ENCODE data around the gene LZTS2. TPM values are rescaled to one million over a fixed set of nuclear protein-coding genes. Genes with fewer than 3 reads are reported as not detected.

LZTS2 gene
- total RNA-seq, 3 donors from 2014 or later, result 9.3 to 10.2 (median 9.8) TPM

- Mint-ChIP-seq H3K36me3 (ENCODE audit: insufficient read depth) (no peaks in the 10 kb centered on the region), H3K27me3 (ENCODE audit: low read depth) (peaks cover 47% of the 10 kb centered on the region), H3K9me3 (no peaks in the 10 kb centered on the region), H3K4me3 (no peak overlapping the region), H3K4me1 (ENCODE audit: low read depth) (peaks cover 7% of the 10 kb centered on the region)
- ATAC-seq (peak; percentile 90 to 95), DNase-seq (peak; percentile 73)
Observed at GRCh38 chr10:101050208-101051069, 50.8 kb downstream of the LZTS2 start.

GRCh38 chr10:101052285-101052684 is 52.7 kb downstream of the LZTS2 start:
- ATAC-seq (no peak), DNase-seq (no peak)
- no peak overlapping the region for H3K4me3 Mint-ChIP-seq
- H3K9me3 Mint-ChIP-seq, result no peaks in the 10 kb centered on the region
- H3K4me1 Mint-ChIP-seq (ENCODE audit: low read depth), result peaks cover 7% of the 10 kb centered on the region
- H3K27me3 Mint-ChIP-seq (ENCODE audit: low read depth), result peaks cover 37% of the 10 kb centered on the region
- no peaks in the 10 kb centered on the region for H3K36me3 Mint-ChIP-seq (ENCODE audit: insufficient read depth)

DNA sequence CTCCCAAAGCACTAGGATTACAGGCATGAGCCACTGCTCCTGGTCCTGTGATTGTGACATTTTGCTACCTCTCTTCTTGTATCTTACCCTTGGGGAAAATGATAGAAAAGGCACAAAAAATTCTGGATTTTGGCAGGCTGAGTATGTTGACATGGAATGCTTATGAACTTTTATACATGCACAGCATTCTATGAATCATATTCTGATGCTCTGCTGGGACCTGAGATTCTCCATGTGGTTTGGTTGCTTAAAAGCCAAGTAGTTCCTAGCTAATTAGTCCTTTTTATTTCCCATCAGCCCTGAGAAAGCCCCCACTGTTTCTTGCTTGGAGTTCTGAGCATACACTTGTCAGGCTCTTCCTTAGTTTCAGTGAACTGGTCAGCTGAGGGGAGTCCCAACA is 53.9 kb downstream of the LZTS2 start:
- Mint-ChIP-seq H3K9me3 (no peaks in the 10 kb centered on the region), H3K36me3 (ENCODE audit: insufficient read depth) (no peaks in the 10 kb centered on the region), H3K4me3 (no peak overlapping the region), H3K27me3 (ENCODE audit: low read depth) (peaks cover 26% of the 10 kb centered on the region), H3K4me1 (ENCODE audit: low read depth) (peaks cover 4% of the 10 kb centered on the region)
- DNase-seq (no peak), ATAC-seq (no peak)

DNA sequence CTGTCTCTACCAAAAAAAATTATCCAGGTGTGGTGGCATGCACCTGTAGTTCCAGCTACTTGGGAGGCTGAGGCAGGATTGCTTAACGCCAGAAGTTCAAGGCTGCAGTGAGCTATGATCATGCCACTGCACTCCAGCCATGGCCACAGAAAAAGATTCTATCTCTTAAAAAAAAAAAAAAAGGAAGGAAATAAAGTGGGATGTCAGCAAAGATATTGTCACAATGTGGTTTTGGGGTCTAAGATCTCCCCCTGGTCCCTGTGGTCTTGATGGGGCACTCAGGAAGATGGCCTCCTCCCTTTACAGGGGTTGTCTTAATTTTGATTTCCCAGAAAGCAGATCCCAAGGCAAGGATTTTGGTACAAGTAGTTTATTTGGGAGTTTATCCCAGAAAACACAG is 54.7 kb downstream of the LZTS2 start:
- Mint-ChIP-seq H3K27me3 (ENCODE audit: low read depth) (peaks cover 17% of the 10 kb centered on the region), H3K4me1 (ENCODE audit: low read depth) (no peaks in the 10 kb centered on the region), H3K4me3 (no peak overlapping the region), H3K36me3 (ENCODE audit: insufficient read depth) (no peaks in the 10 kb centered on the region), H3K9me3 (no peaks in the 10 kb centered on the region)
- no peak for DNase-seq
- no peak for ATAC-seq

DNA sequence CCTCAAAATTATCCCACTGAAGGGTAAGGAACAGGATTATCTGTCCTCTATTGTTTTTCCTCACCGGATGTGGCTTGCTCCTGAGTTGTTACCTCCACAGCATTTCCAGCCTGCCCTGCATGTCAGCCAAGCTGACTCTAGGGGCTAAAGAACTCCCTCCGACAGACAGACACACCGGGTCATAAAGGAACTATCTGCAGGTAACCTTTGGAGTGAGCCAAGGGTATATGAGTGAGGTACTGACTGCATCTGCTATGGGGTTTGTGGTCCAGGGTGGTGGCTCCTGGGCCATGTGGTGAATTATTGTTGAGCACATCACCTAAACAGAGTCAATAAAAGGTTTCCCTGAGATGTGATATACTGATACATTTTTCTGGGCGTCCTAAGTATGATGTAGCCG is 55.3 kb downstream of the LZTS2 start:
- H3K27me3 Mint-ChIP-seq (ENCODE audit: low read depth), result peaks cover 12% of the 10 kb centered on the region
- peaks cover 2% of the 10 kb centered on the region for H3K4me1 Mint-ChIP-seq (ENCODE audit: low read depth)
- H3K36me3 Mint-ChIP-seq (ENCODE audit: insufficient read depth), result no peaks in the 10 kb centered on the region
- no peak overlapping the region for H3K4me3 Mint-ChIP-seq
- no peaks in the 10 kb centered on the region for H3K9me3 Mint-ChIP-seq
- ATAC-seq, result no peak
- no peak for DNase-seq

- H3K9me3 Mint-ChIP-seq, result no peaks in the 10 kb centered on the region
- peaks cover 5% of the 10 kb centered on the region for H3K4me1 Mint-ChIP-seq (ENCODE audit: low read depth)
- no peaks in the 10 kb centered on the region for H3K36me3 Mint-ChIP-seq (ENCODE audit: insufficient read depth)
- peaks cover 10% of the 10 kb centered on the region for H3K27me3 Mint-ChIP-seq (ENCODE audit: low read depth)
- DNase-seq, result no peak
- no peak for ATAC-seq
- H3K4me3 Mint-ChIP-seq, result no peak overlapping the region
Observed at GRCh38 chr10:101055411-101055810, 55.8 kb downstream of the LZTS2 start.

DNA sequence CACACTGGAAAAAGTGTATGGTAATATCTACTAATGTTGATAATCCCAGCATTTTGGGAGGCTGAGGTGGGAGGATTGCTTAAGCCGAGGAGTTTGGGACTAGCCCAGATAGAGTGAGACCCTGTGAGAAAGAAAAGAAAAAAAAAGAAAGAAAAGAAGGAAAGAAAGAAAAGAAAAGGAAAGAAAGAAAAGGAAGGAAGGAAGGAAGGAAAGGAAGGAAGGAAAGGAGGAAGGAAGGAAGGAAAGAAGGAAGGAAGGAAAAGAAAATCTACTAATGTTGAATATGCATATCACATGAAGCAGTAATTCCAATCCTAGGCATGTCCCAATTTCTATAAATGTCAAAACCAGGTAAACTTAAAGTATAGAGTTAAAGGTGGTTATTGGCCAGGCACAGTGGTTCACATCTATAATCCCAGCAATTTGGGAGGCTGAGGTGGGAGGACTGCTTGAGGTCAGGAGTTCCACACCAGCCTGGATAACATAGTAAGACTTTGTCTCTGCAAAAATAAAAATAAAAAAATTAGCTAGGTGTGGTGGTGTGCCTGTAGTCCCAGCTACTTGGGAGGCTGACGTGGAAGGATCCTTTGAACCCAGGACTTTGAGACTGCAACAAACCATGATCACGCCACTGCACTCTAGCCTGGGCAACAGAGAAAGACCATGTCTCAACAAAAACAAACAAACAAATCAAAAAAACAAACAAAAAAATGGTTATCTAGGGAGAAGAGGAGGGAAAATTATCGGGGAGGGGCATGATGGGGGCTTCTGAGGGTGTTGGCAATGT is 57.0 kb downstream of the LZTS2 start:
- no peaks in the 10 kb centered on the region for H3K9me3 Mint-ChIP-seq
- peaks cover 9% of the 10 kb centered on the region for H3K4me1 Mint-ChIP-seq (ENCODE audit: low read depth)
- ATAC-seq, result no peak
- no peaks in the 10 kb centered on the region for H3K36me3 Mint-ChIP-seq (ENCODE audit: insufficient read depth)
- DNase-seq, result no peak
- H3K4me3 Mint-ChIP-seq, result no peak overlapping the region
- no peaks in the 10 kb centered on the region for H3K27me3 Mint-ChIP-seq (ENCODE audit: low read depth)

Other genes with a start within 250 kb of the LZTS2 start
- gene SLF2, start 86.8 kb upstream of the LZTS2 start, total RNA-seq, result 10 to 100 TPM; 16.6 to 18.6 (median 17.6) TPM
- under 1 TPM; 0.35 to 0.69 (median 0.48) TPM for gene SEMA4G, start 30.3 kb upstream of the LZTS2 start, total RNA-seq
- 10 to 100 TPM; 68.8 to 76.3 (median 69.3) TPM for gene MRPL43, start 12.3 kb upstream of the LZTS2 start, total RNA-seq
- gene TWNK, start 12.3 kb upstream of the LZTS2 start, total RNA-seq, result 10 to 100 TPM; 49.8 to 55.5 (median 55.5) TPM
- under 1 TPM in 2 of 3 donors, not detected in 1; 0.05 to 0.26 TPM for gene PDZD7, start 31.3 kb downstream of the LZTS2 start, total RNA-seq
- gene SFXN3, start 31.4 kb downstream of the LZTS2 start, total RNA-seq, result 1 to 10 TPM; 8.7 to 9.8 (median 9.7) TPM
- gene KAZALD1, start 62.2 kb downstream of the LZTS2 start, total RNA-seq, result under 1 TPM in 1 of 3 donors, not detected in 2; 0.19 TPM
- not detected for gene TLX1, start 131.5 kb downstream of the LZTS2 start, total RNA-seq
- gene LBX1, start 229.7 kb downstream of the LZTS2 start, total RNA-seq, result not detected

All from activated T-cell treated with anti-CD3 and anti-CD28 coated beads, Interleukin-2, amount 50 U/mL, for 4 hours (primary cell).